B cell (primary cell): ENCODE results near the gene BCAR3. TPM values are rescaled to one million over a fixed set of nuclear protein-coding genes. Genes with fewer than 3 reads are reported as not detected.

Experiments
- ATAC-seq: fragments of 200-7000 bp; cut with Tn5 transposase; one replicate; pipeline ENCODE4 v1.10.0; 2021; ENCODE audit warnings: low read depth, mild to moderate bottlenecking, moderate number of reproducible peaks, moderate library complexity
- CTCF ChIA-PET: fragments of 350-600 bp; sonication (Branson Sonifier 250); formaldehyde crosslinking; loops from one replicate; lab custom pipeline; 2021; ENCODE audit warnings: antibody characterized with exemption, inconsistent platforms; lab: Charles Lee
- POLR2A ChIA-PET: fragments of 350-600 bp; sonication (Branson Sonifier 250); formaldehyde crosslinking; loops from one replicate; lab custom pipeline; 2021; ENCODE audit warnings: antibody characterized with exemption; lab: Charles Lee
- DNase-seq: peaks from one replicate; pipeline ENCODE4 v3.0.0; 2013
- H2AFZ ChIP-seq: 2 replicates; pipeline ENCODE4 v1.6.1; 2012; ENCODE audit warnings: mild to moderate bottlenecking, low read depth, low read length; ENCODE audit not compliant: insufficient read depth, poor library complexity, severe bottlenecking
- H3K27ac ChIP-seq, 2 donors: 1 replicate in 1 of 2; 2 replicates in 1 of 2; pipeline ENCODE4 v1.5.1; 2012 to 2013; ENCODE audit warnings: low read length in 2 of 2, mild to moderate bottlenecking in 2 of 2, moderate library complexity in 1 of 2
- H3K27me3 ChIP-seq, 4 experiments: fragments of 200-600 bp in 1 of 4; sonication (generic) in 1 of 4; replicated peaks in 1 of 4; 1 replicate in 2 of 4; 2 replicates in 2 of 4; pipeline versions ENCODE4 v1.6.1 to v1.7.0; 2013 to 2016; ENCODE audit warnings: low read length in 3 of 4, mild to moderate bottlenecking in 2 of 4, mixed read lengths in 1 of 4, moderate library complexity in 1 of 4; ENCODE audit not compliant: insufficient read depth in 4 of 4, control insufficient read depth in 3 of 4; ENCODE audit errors: control extremely low read depth in 1 of 4
- H3K36me3 ChIP-seq, 2 experiments: replicated peaks in 1 of 2; 1 replicate in 1 of 2; 2 replicates in 1 of 2; pipeline versions ENCODE4 v1.6.1 to v1.7.1; 2013; ENCODE audit warnings: low read length in 1 of 2; ENCODE audit not compliant: insufficient read depth in 2 of 2, control insufficient read depth in 1 of 2; ENCODE audit errors: control extremely low read depth in 1 of 2, extremely low read depth in 1 of 2
- H3K4me1 ChIP-seq, 2 donors: fragments of 200-600 bp in 1 of 2; sonication (generic) in 1 of 2; 1 replicate in 1 of 2; 2 replicates in 1 of 2; pipeline versions ENCODE4 v1.5.1 to v1.6.1; 2013 to 2017; ENCODE audit warnings: low read length in 2 of 2; ENCODE audit not compliant: control insufficient read depth in 2 of 2, insufficient read depth in 2 of 2
- H3K4me2 ChIP-seq: replicated peaks from 2 replicates; pipeline ENCODE3; 2012; ENCODE audit warnings: mild to moderate bottlenecking, low read depth, low read length; ENCODE audit not compliant: poor library complexity, severe bottlenecking
- H3K4me3 ChIP-seq, 5 experiments: fragments of 200-600 bp in 1 of 5; sonication (generic) in 1 of 5; 1 replicate in 3 of 5; 2 replicates in 2 of 5; pipeline versions ENCODE4 v1.5.1 to v1.7.0; 2011 to 2016; ENCODE audit warnings: low read length in 4 of 5, mild to moderate bottlenecking in 4 of 5, low read depth in 2 of 5, control low read depth in 1 of 5, moderate library complexity in 1 of 5; ENCODE audit not compliant: insufficient read depth in 1 of 5; ENCODE audit errors: control extremely low read depth in 1 of 5, extremely low read depth in 1 of 5
- H3K79me2 ChIP-seq: fragments of 200-600 bp; sonication (generic); one replicate; pipeline ENCODE4 v1.6.0; 2016; ENCODE audit warnings: low read length; ENCODE audit not compliant: control insufficient read depth, insufficient read depth
- H3K9ac ChIP-seq: fragments of 200-600 bp; sonication (generic); 2 replicates; pipeline ENCODE4 v1.6.1; 2017; ENCODE audit warnings: mild to moderate bottlenecking, low read length, moderate library complexity
- H3K9me3 ChIP-seq, 3 donors: one replicate each; pipeline versions ENCODE4 v1.6.1 to v1.7.1; 2013; ENCODE audit warnings: low read length in 2 of 3; ENCODE audit not compliant: control insufficient read depth in 2 of 3, insufficient read depth in 1 of 3; ENCODE audit errors: control extremely low read depth in 1 of 3
- H4K20me1 ChIP-seq: 2 replicates; pipeline ENCODE4 v1.6.0; 2012; ENCODE audit warnings: mild to moderate bottlenecking, low read length; ENCODE audit not compliant: insufficient read depth, control insufficient read depth, poor library complexity, severe bottlenecking
- H3K27ac Mint-ChIP-seq: one replicate; pipeline ENCODE4 v1.8.0; 2021; ENCODE audit warnings: mixed read lengths
- H3K27me3 Mint-ChIP-seq: one replicate; pipeline ENCODE4 v1.8.0; 2021; ENCODE audit warnings: mixed read lengths
- H3K4me1 Mint-ChIP-seq: one replicate; pipeline ENCODE4 v1.8.0; 2021; ENCODE audit warnings: mixed read lengths
- H3K4me3 Mint-ChIP-seq: one replicate; pipeline ENCODE4 v1.8.0; 2021; ENCODE audit warnings: mixed read lengths
- H3K9me3 Mint-ChIP-seq: one replicate; pipeline ENCODE4 v1.8.0; 2022; ENCODE audit warnings: mixed read lengths; ENCODE audit not compliant: insufficient read depth
- CTCF ChIP-seq: fragments of 200-600 bp; IDR thresholded peaks from one replicate; pipeline ENCODE4 v1.8.0; 2022; ENCODE audit warnings: antibody characterized with exemption, mild to moderate bottlenecking
- EZH2 ChIP-seq: IDR thresholded peaks from 2 replicates; pipeline ENCODE4 v1.6.1; 2012; ENCODE audit warnings: borderline replicate concordance, low read depth, mild to moderate bottlenecking, moderate library complexity, low read length; ENCODE audit not compliant: insufficient read depth, poor library complexity, severe bottlenecking
- WGBS: methylation state at CpG from one replicate; pipeline ENCODE4 v1.1.5; 2013; ENCODE audit warnings: missing lambda C conversion rate; ENCODE audit not compliant: insufficient coverage; 5-methylcytosine and 5-hydroxymethylcytosine counted together
- intact Hi-C: fragments of 100-400 bp; cut with micrococcal nuclease; formaldehyde crosslinking; loops from one replicate; pipeline ENCODE4 v1.10.0; 2022
- polyA plus RNA-seq: library from polyadenylated mRNA; depleted of rRNA; stranded (reverse); fragments of >200 nt; gene quantifications from 2 replicates; pipeline ENCODE4 v1.2.3, GENCODE V29; 2012
- total RNA-seq, 2 donors: library from RNA; stranded (reverse); fragments of 120-200 nt in 1 of 2; gene quantifications; 1 replicate in 1 of 2; 2 replicates in 1 of 2; pipeline versions ENCODE4 v1.2.3 to v1.2.4, GENCODE V29; 2013 to 2022

BCAR3 gene
- total and polyA plus RNA-seq, 2 donors (not counting 1 experiment from before 2014, with no cell fraction given): 6.7 to 13.0 TPM

GRCh38 chr1:93608187-93609109, 73.2 kb downstream of the BCAR3 start:
- Histone ChIP-seq H3K4me2 (peak overlapping the region; percentile 11), H3K79me2 (peaks cover 43% of the 10 kb centered on the region), H2AFZ (peak overlapping the region; percentile 36), H3K27me3 (no peaks in the 10 kb centered on the region), H3K27ac (no peak overlapping the region), H3K36me3 (no peaks in the 10 kb centered on the region), H4K20me1 (no peaks in the 10 kb centered on the region), H3K4me3 (no peak overlapping the region), H3K9ac (no peak overlapping the region), H3K4me1 (peaks cover 0 to 28% of the 10 kb centered on the region in 2 donors), H3K9me3 (no peaks in the 10 kb centered on the region)
- TF ChIP-seq CTCF (no peak), EZH2 (no peak)
- no peaks in the 10 kb centered on the region for H3K27me3 Mint-ChIP-seq
- H3K9me3 Mint-ChIP-seq: no peaks in the 10 kb centered on the region
- peaks cover 61% of the 10 kb centered on the region for H3K4me1 Mint-ChIP-seq
- ATAC-seq (no peak), DNase-seq (no peak)
- ChIA-PET CTCF (interaction anchor here (1.3 to 2.1 kb wide), 4 partner anchors 21 to 206 kb away, joined by 3 to 15 read pairs (median 7); no protein-coding TSS in a partner anchor), POLR2A (no interaction called here)
- intact Hi-C loops: no loop called here
- WGBS: 74% methylated on average over 12 of the region's 15 CpGs
- peak overlapping the region; percentile 66 for H3K27ac Mint-ChIP-seq
- H3K4me3 Mint-ChIP-seq: peak overlapping the region; percentile 66

- Histone ChIP-seq H2AFZ (peak overlapping the region; percentile 36), H3K9me3 (no peaks in the 10 kb centered on the region), H3K4me3 (no peak overlapping the region), H3K36me3 (no peaks in the 10 kb centered on the region), H3K4me1 (peaks cover 0 to 28% of the 10 kb centered on the region in 2 donors), H3K27me3 (no peaks in the 10 kb centered on the region), H3K79me2 (peaks cover 41% of the 10 kb centered on the region), H3K27ac (no peak overlapping the region), H4K20me1 (no peaks in the 10 kb centered on the region), H3K9ac (no peak overlapping the region), H3K4me2 (peak overlapping the region; percentile 8)
- Mint-ChIP-seq H3K9me3 (no peaks in the 10 kb centered on the region), H3K4me1 (peaks cover 55% of the 10 kb centered on the region), H3K4me3 (peak overlapping the region; percentile 23), H3K27ac (peak overlapping the region; percentile 66), H3K27me3 (no peaks in the 10 kb centered on the region)
- intact Hi-C loops: no loop called here
- no peak for DNase-seq
- TF ChIP-seq CTCF (no peak), EZH2 (no peak)
- WGBS: no CpG with 5 or more reads among the region's 5 CpGs
- CTCF ChIA-PET: interaction anchor here (1.3 to 2.1 kb wide), 3 partner anchors 22 to 206 kb away, joined by 3 to 15 read pairs (median 10); no protein-coding TSS in a partner anchor
- peak; percentile 75 for ATAC-seq
- POLR2A ChIA-PET: no interaction called here
Measured at GRCh38 chr1:93607814-93608186, 73.8 kb downstream of the BCAR3 start.
